HG03565 (cell line): ENCODE measurements around the gene KCNMB1.
A peak's percentile ranks its signal among the peaks of the same experiment; 100 is the strongest.

Source experiments
- ATAC-seq: cut with Tn5 transposase; IDR thresholded peaks from one replicate; pipeline ENCODE4 v1.9.1; 2021; ENCODE audit warnings: mild to moderate bottlenecking, moderate library complexity; ENCODE audit not compliant: unreplicated experiment

KCNMB1 gene

GRCh38 chr5:170345971-170346370 lies 43.2 kb downstream of the KCNMB1 start:
- no peak for ATAC-seq

GRCh38 chr5:170343177-170343576 lies 46.0 kb downstream of the KCNMB1 start:
- no peak for ATAC-seq

- no peak for ATAC-seq
Observed at GRCh38 chr5:170342153-170342725, 46.9 kb downstream of the KCNMB1 start.

DNA sequence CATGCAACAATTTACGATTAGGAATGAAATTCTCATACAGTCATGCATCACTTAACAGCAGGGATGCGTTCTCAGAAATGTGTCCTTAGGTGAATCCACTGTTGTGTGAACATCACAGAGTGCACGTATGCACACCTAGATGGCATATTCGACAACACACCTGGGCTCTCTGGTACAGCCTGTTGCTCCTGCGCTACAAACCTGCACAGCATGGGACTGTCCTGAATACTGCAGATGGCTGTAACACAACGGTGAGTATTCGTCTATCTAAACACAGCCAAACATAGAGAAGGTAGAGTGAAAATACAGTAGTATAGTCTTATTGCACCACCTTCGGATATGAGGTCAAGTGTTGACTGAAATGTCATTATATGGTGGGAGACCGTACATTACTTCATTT lies 47.6 kb downstream of the KCNMB1 start:
- no peak for ATAC-seq

- ATAC-seq: no peak
Observed at GRCh38 chr5:170339780-170340167, 49.4 kb downstream of the KCNMB1 start.

- peak; percentile 89 for ATAC-seq
Observed at GRCh38 chr5:170338933-170339779, 50.0 kb downstream of the KCNMB1 start.

GRCh38 chr5:170338291-170338690 lies 50.9 kb downstream of the KCNMB1 start:
- ATAC-seq: no peak

DNA sequence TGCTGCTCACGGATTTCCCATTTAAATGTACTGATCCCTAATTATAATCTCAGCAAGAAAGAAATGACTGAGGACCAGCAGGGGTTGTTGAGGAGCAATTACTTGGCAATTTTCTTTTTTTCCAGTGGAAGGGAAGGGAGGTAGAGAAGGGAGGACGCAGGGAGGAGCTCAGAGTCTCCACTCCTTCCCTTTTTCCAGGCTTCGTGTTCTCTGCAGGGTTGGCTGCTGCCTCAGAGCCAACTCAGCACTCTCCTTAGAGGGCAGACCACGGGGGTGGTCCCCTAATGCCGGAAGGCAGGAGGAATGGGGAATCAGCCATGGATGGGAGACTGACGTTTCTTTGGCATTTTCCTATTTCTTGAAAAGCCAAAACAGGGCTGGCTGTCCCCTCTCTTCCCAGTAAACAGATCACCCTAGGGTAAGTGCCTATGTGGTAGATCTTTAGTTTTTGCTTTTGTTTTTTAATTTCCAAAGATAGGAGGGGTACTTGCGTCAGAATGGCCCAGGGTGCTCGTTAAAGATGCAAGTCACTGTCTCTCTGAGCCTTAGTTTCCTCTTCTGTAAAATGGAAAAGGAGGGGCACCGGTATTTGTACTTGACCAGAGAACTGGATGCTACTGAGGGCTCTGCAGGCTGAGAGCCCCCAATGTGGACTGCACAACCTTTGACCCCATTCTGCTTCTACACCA lies 52.0 kb downstream of the KCNMB1 start:
- no peak for ATAC-seq

- no peak for ATAC-seq
Observed at GRCh38 chr5:170336065-170336464, 53.1 kb downstream of the KCNMB1 start.

- ATAC-seq: no peak
Observed at GRCh38 chr5:170334626-170335025, 54.5 kb downstream of the KCNMB1 start.

- ATAC-seq: peak; percentile 34
Observed at GRCh38 chr5:170333161-170333910, 55.8 kb downstream of the KCNMB1 start.

- no peak for ATAC-seq
Observed at GRCh38 chr5:170332058-170332457, 57.1 kb downstream of the KCNMB1 start.

DNA sequence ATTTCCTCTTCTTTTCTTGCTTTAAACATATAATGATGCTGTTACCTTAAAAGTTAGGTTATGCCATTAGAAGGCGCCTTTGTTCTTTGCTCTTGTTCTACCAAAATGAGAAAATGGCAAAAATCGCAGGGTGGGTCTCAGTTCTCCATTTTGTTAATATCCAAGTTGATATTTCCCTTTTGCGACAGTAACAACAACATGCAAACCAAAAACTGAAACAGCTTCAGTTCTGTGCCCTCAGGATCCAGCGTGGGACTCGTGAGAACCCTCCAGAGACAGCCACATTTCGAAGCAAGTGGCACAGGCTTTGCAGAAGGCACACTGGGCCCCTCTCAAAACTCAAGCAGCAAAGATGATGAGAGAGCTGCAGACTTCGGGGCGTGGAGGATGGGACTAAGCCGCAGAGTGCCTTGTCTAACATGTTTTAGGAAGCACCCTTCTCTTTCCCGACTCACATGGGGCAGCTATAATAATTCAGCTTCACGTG lies 58.6 kb downstream of the KCNMB1 start:
- no peak for ATAC-seq

- ATAC-seq: no peak
Observed at GRCh38 chr5:170329524-170329923, 59.6 kb downstream of the KCNMB1 start.

DNA sequence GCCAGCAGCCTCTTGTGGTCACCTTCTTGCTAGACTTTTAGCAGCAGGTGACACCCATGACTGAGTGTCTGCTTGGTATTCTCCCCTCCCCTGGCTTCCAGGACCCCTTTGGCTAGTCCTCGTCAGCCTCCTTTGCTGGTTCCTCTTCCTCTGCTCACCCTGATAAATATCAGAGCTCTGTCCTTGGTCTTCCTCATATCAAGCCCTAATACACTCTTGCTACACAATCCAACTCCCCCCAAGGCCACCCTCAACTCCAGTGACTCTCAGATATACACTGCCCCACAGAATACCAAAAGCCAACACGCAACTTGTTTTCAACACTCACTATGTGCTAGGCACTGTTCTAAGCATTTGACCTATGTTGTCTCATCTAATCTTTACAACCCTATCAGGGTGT lies 61.3 kb downstream of the KCNMB1 start:
- no peak for ATAC-seq

DNA sequence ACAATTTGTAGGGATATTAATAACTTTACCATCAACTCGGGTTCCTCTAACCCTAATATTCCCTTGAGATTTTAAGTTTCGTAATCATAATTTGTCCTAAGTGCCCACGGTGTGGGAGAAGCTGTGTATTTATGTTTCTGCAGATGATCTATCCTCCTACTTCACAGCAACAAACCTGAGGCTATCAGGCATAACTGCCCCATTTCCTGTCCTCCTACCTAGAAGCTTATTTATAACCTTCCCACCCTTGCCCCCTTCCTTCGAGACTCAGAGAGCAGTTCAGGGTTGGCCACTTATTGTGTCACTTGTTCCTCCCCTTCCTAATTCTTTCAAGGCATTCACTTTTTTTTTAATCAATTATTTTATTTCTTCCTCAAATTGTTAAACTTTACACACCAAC lies 62.0 kb downstream of the KCNMB1 start:
- peak; percentile 28 for ATAC-seq
